ENCODE results near the gene OCA2.

Gene OCA2

GRCh38 chr15:28043691-28044091, 55.4 kb downstream of the OCA2 start:
- no peak for TF ChIP-seq FOXP2 (optimal IDR thresholded peaks at IDR 0.05; ENCODE audit: borderline replicate concordance, extremely low read depth, extremely low read length, insufficient read depth)
- no peak for TF ChIP-seq REST (IDR thresholded peaks at IDR 0.05; ENCODE audit: insufficient read depth in 1 of 2, low read depth in 2 of 2, low read length in 2 of 2)
- TF ChIP-seq POLR2AphosphoS5 (IDR thresholded peaks at IDR 0.05; ENCODE audit: low read depth, low read length), result no peak

GRCh38 chr15:28037969-28038590, 61.0 kb downstream of the OCA2 start:
- no peak for TF ChIP-seq TAF1 (IDR thresholded peaks at IDR 0.05; ENCODE audit: borderline replicate concordance, insufficient read depth, low read length)
- no peak for TF ChIP-seq FOXP2 (optimal IDR thresholded peaks at IDR 0.05; ENCODE audit: borderline replicate concordance, extremely low read depth, extremely low read length, insufficient read depth)
- no peak for TF ChIP-seq SIN3A (IDR thresholded peaks at IDR 0.05; ENCODE audit: borderline replicate concordance, insufficient read depth, low read length)
- TF ChIP-seq REST (IDR thresholded peaks at IDR 0.05; ENCODE audit: insufficient read depth in 1 of 2, low read depth in 2 of 2, low read length in 2 of 2), result no peak
- no peak for TF ChIP-seq POLR2AphosphoS5 (IDR thresholded peaks at IDR 0.05; ENCODE audit: low read depth, low read length)

GRCh38 chr15:28033443-28033842, 65.7 kb downstream of the OCA2 start:
- no peak for TF ChIP-seq TAF1 (IDR thresholded peaks at IDR 0.05; ENCODE audit: borderline replicate concordance, insufficient read depth, low read length)
- no peak for TF ChIP-seq POLR2AphosphoS5 (IDR thresholded peaks at IDR 0.05; ENCODE audit: low read depth, low read length)
- TF ChIP-seq REST (IDR thresholded peaks at IDR 0.05; ENCODE audit: insufficient read depth in 1 of 2, low read depth in 2 of 2, low read length in 2 of 2), result no peak
- TF ChIP-seq SIN3A (IDR thresholded peaks at IDR 0.05; ENCODE audit: borderline replicate concordance, insufficient read depth, low read length), result no peak
- TF ChIP-seq FOXP2 (optimal IDR thresholded peaks at IDR 0.05; ENCODE audit: borderline replicate concordance, extremely low read depth, extremely low read length, insufficient read depth), result no peak

GRCh38 chr15:28030801-28031200, 68.3 kb downstream of the OCA2 start:
- no peak for TF ChIP-seq TAF1 (IDR thresholded peaks at IDR 0.05; ENCODE audit: borderline replicate concordance, insufficient read depth, low read length)
- TF ChIP-seq SIN3A (IDR thresholded peaks at IDR 0.05; ENCODE audit: borderline replicate concordance, insufficient read depth, low read length), result no peak
- no peak for TF ChIP-seq FOXP2 (optimal IDR thresholded peaks at IDR 0.05; ENCODE audit: borderline replicate concordance, extremely low read depth, extremely low read length, insufficient read depth)
- no peak for TF ChIP-seq REST (IDR thresholded peaks at IDR 0.05; ENCODE audit: insufficient read depth in 1 of 2, low read depth in 2 of 2, low read length in 2 of 2)
- no peak for TF ChIP-seq POLR2AphosphoS5 (IDR thresholded peaks at IDR 0.05; ENCODE audit: low read depth, low read length)

GRCh38 chr15:28027714-28028076, 71.4 kb downstream of the OCA2 start:
- TF ChIP-seq SIN3A (IDR thresholded peaks at IDR 0.05; ENCODE audit: borderline replicate concordance, insufficient read depth, low read length) (no peak), FOXP2 (optimal IDR thresholded peaks at IDR 0.05; ENCODE audit: borderline replicate concordance, extremely low read depth, extremely low read length, insufficient read depth) (no peak), TAF1 (IDR thresholded peaks at IDR 0.05; ENCODE audit: borderline replicate concordance, insufficient read depth, low read length) (no peak), REST (IDR thresholded peaks at IDR 0.05; ENCODE audit: insufficient read depth in 1 of 2, low read depth in 2 of 2, low read length in 2 of 2) (no peak), POLR2AphosphoS5 (IDR thresholded peaks at IDR 0.05; ENCODE audit: low read depth, low read length) (no peak)

Data from PFSK-1 (cell line).